DND-41 (cell line): ENCODE results near the gene SMAD7.

Experiments
- ATAC-seq: fragments of 200-7000 bp; cut with Tn5 transposase; 3 replicates; pipeline ENCODE4 v1.9.1; 2021; ENCODE audit warnings: low read depth; ENCODE audit not compliant: insufficient read depth
- DNase-seq: peaks from one replicate; pipeline ENCODE4 v3.0.0-alpha.2; 2020
- H2AFZ ChIP-seq: 2 replicates; pipeline ENCODE4 v1.6.0; 2012; ENCODE audit warnings: low read depth, low read length
- H3K27ac ChIP-seq: 2 replicates; pipeline ENCODE4 v1.5.1; 2012; ENCODE audit warnings: low read length, inconsistent platforms
- H3K27me3 ChIP-seq: fragments of 200-600 bp; sonication (generic); 2 replicates; pipeline ENCODE4 v1.6.0; 2012; ENCODE audit warnings: low read length, mild to moderate bottlenecking, inconsistent platforms; ENCODE audit not compliant: insufficient read depth, poor library complexity
- H3K36me3 ChIP-seq: 2 replicates; pipeline ENCODE4 v1.5.1; 2012; ENCODE audit warnings: low read length, inconsistent platforms; ENCODE audit not compliant: insufficient read depth
- H3K4me1 ChIP-seq: 2 replicates; pipeline ENCODE4 v1.5.1; 2012; ENCODE audit warnings: mild to moderate bottlenecking, low read length; ENCODE audit not compliant: insufficient read depth
- H3K4me2 ChIP-seq: 2 replicates; pipeline ENCODE4 v1.6.0; 2012; ENCODE audit warnings: mild to moderate bottlenecking, moderate library complexity, low read length, inconsistent platforms; ENCODE audit not compliant: insufficient read depth
- H3K4me3 ChIP-seq, 2 experiments: fragments of 200-600 bp in 1 of 2; shearing (Covaris generic) in 1 of 2; 2 replicates each; pipeline ENCODE4 v1.5.1; 2012 to 2016; ENCODE audit warnings: inconsistent platforms in 2 of 2, low read length in 2 of 2, mild to moderate bottlenecking in 2 of 2, low read depth in 1 of 2, moderate library complexity in 1 of 2
- H3K79me2 ChIP-seq: 2 replicates; pipeline ENCODE4 v1.6.0; 2012; ENCODE audit warnings: low read length, inconsistent platforms; ENCODE audit not compliant: insufficient read depth
- H3K9ac ChIP-seq: 2 replicates; pipeline ENCODE4 v1.6.0; 2012; ENCODE audit warnings: low read depth, mild to moderate bottlenecking, inconsistent platforms, low read length, moderate library complexity
- H3K9me3 ChIP-seq: 2 replicates; pipeline ENCODE4 v1.5.1; 2012; ENCODE audit warnings: low read length, moderate library complexity, mild to moderate bottlenecking, inconsistent platforms; ENCODE audit not compliant: insufficient read depth, severe bottlenecking
- H4K20me1 ChIP-seq: 2 replicates; pipeline ENCODE4 v1.6.0; 2012; ENCODE audit warnings: low read length; ENCODE audit not compliant: insufficient read depth
- CTCF ChIP-seq: IDR thresholded peaks from 2 replicates; pipeline ENCODE4 v1.5.1; 2012; ENCODE audit warnings: borderline replicate concordance, low read length, moderate library complexity, mild to moderate bottlenecking; ENCODE audit not compliant: poor library complexity, severe bottlenecking; ENCODE audit errors: extremely low read depth
- EZH2 ChIP-seq: IDR thresholded peaks from 3 replicates; pipeline ENCODE4 v1.6.1; 2012; ENCODE audit warnings: borderline replicate concordance, low read depth, mild to moderate bottlenecking, moderate library complexity, low read length, inconsistent platforms; ENCODE audit not compliant: severe bottlenecking

Gene SMAD7

DNA sequence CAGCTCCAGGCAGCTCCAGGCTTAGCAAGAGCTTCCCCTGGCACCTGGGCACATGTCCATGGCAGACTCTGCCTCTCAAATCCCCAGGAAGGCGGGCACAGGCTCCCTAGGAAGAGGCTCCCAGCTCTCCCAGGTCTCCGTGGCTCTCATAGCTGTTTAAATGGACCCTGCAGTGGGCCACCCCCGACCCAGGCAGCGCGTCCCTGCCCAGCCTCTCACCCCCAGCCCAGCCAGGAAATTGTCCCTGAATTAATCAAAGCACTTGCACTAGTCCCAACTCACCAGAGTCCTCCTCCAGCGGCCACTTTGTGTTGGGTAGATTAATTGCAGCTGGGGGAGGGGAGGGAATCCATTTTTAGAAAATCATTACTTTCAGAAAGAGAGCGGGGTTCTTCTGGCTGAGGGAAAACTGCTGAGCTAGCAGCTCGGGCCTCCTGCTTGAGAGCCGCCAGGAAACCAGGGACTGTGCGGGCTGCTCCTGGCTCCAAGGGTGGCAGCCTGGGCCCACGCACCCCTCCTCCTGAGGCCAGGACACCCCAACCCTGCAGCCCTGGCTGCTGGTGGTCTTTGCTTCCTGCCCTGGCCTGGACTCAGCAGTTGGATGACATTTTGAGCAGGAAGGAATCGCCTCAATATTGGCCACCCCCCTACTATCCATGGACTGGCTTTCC lies 36.0 kb downstream of the SMAD7 start:
- no peak for ATAC-seq
- no peak for DNase-seq
- Histone ChIP-seq H3K4me1 (peaks cover 5% of the 10 kb centered on the region), H4K20me1 (no peaks in the 10 kb centered on the region), H3K79me2 (no peaks in the 10 kb centered on the region), H3K36me3 (no peaks in the 10 kb centered on the region), H3K4me2 (no peak overlapping the region), H3K4me3 (no peak overlapping the region), H2AFZ (no peak overlapping the region), H3K27ac (no peak overlapping the region), H3K27me3 (no peaks in the 10 kb centered on the region), H3K9me3 (no peaks in the 10 kb centered on the region), H3K9ac (no peak overlapping the region)
- no peak for TF ChIP-seq CTCF
- no peak for TF ChIP-seq EZH2

DNA sequence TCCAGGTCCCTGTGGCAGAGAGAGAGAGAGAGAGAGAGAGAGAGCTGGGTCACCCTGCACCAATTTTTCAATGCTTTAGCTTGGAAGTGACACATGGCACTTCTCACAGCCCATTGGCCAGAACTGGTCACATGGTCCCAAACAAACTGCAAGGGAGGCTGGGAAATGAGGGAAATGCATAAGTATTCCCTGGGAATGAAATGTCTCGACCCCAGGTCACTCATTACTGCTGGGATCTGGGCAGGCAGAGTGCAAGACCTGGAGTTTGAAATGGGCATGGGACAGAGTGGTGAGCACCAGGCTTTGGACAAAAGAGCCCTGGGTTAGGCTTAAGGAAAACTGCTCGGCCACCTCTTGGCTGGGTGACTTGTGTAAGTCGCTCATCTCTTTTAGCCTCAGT lies 37.0 kb downstream of the SMAD7 start:
- Histone ChIP-seq H3K4me1 (peaks cover 8% of the 10 kb centered on the region), H3K9ac (no peak overlapping the region), H2AFZ (no peak overlapping the region), H3K27ac (no peak overlapping the region), H3K4me3 (no peak overlapping the region), H3K36me3 (no peaks in the 10 kb centered on the region), H3K27me3 (no peaks in the 10 kb centered on the region), H3K4me2 (no peak overlapping the region), H3K9me3 (no peaks in the 10 kb centered on the region), H4K20me1 (no peaks in the 10 kb centered on the region), H3K79me2 (no peaks in the 10 kb centered on the region)
- TF ChIP-seq CTCF (no peak), EZH2 (no peak)
- no peak for DNase-seq
- ATAC-seq = no peak

DNA sequence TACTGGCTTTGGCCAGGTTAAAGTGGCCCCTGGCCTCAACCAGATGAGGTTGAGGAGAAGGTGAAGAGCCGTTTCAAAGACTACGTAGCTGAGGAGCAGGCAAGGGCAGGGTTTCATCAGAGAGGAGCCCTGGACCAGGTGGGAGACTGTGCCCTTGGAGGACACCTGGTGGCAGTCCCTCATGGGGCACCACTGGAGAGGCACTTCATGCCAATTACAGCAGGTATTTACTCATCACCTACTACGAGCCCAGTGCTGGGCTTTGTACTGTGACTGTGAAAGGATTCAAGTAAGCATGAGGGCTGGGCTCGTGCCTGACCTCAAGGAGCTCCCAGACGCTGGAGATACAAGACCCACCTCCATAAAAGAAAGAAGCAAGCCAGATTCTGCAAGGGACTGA lies 37.6 kb downstream of the SMAD7 start:
- H3K4me2 ChIP-seq = no peak overlapping the region
- no peak overlapping the region for H3K4me3 ChIP-seq
- no peak overlapping the region for H3K27ac ChIP-seq
- H3K9me3 ChIP-seq = no peaks in the 10 kb centered on the region
- ATAC-seq (no peak), DNase-seq (no peak)
- H2AFZ ChIP-seq = no peak overlapping the region
- H3K9ac ChIP-seq = no peak overlapping the region
- no peaks in the 10 kb centered on the region for H3K36me3 ChIP-seq
- no peak for TF ChIP-seq EZH2
- TF ChIP-seq CTCF = peak; percentile 50
- no peaks in the 10 kb centered on the region for H3K79me2 ChIP-seq
- H4K20me1 ChIP-seq = no peaks in the 10 kb centered on the region
- no peaks in the 10 kb centered on the region for H3K27me3 ChIP-seq
- peaks cover 8% of the 10 kb centered on the region for H3K4me1 ChIP-seq

- ATAC-seq = no peak
- Histone ChIP-seq H3K9me3 (no peaks in the 10 kb centered on the region), H3K79me2 (no peaks in the 10 kb centered on the region), H3K36me3 (no peaks in the 10 kb centered on the region), H3K4me3 (no peak overlapping the region), H3K9ac (no peak overlapping the region), H3K27ac (no peak overlapping the region), H2AFZ (no peak overlapping the region), H3K4me1 (peaks cover 8% of the 10 kb centered on the region), H4K20me1 (no peaks in the 10 kb centered on the region), H3K27me3 (no peaks in the 10 kb centered on the region), H3K4me2 (no peak overlapping the region)
- TF ChIP-seq EZH2 = no peak
- no peak for TF ChIP-seq CTCF
- no peak for DNase-seq
Measured at GRCh38 chr18:48910972-48911545, 39.7 kb downstream of the SMAD7 start.
